Measurements from ENCODE around the gene GSC. TPM values are rescaled to one million over a fixed set of nuclear protein-coding genes. Genes with fewer than 3 reads are reported as not detected.

Gene GSC
- total RNA-seq, 1 donor from 2014 or later: not detected

- intact Hi-C loops (cut with DNase I): no loop called here
- DNase-seq (ENCODE audit: low spot score in 2 of 2): no peak
- TF ChIP-seq CTCF (IDR thresholded peaks at IDR 0.05): no peak
- H3K27ac ChIP-seq: no peak overlapping the region
- no peaks in the 10 kb centered on the region for H3K4me1 ChIP-seq
- H3K27me3 ChIP-seq: no peaks in the 10 kb centered on the region
- no peaks in the 10 kb centered on the region for H3K36me3 ChIP-seq
- no peaks in the 10 kb centered on the region for H3K9me3 ChIP-seq
- no peak overlapping the region for H3K4me3 ChIP-seq
Measured at GRCh38 chr14:94754391-94754942, 15.4 kb downstream of the GSC start.

GRCh38 chr14:94752591-94753436 lies 17.1 kb downstream of the GSC start:
- Histone ChIP-seq H3K27ac (no peak overlapping the region), H3K27me3 (no peaks in the 10 kb centered on the region), H3K36me3 (no peaks in the 10 kb centered on the region), H3K4me1 (no peaks in the 10 kb centered on the region), H3K4me3 (no peak overlapping the region), H3K9me3 (no peaks in the 10 kb centered on the region)
- TF ChIP-seq CTCF (IDR thresholded peaks at IDR 0.05): no peak
- DNase-seq (ENCODE audit: low spot score in 2 of 2): no peak
- intact Hi-C loops (cut with DNase I): no loop called here

- Histone ChIP-seq H3K4me1 (no peaks in the 10 kb centered on the region), H3K27me3 (no peaks in the 10 kb centered on the region), H3K4me3 (no peak overlapping the region), H3K27ac (no peak overlapping the region), H3K36me3 (no peaks in the 10 kb centered on the region), H3K9me3 (no peaks in the 10 kb centered on the region)
- TF ChIP-seq CTCF (IDR thresholded peaks at IDR 0.05): no peak
- no peak for DNase-seq (ENCODE audit: low spot score in 2 of 2)
- intact Hi-C loops (cut with DNase I): no loop called here
Measured at GRCh38 chr14:94751956-94752355, 18.0 kb downstream of the GSC start.

- intact Hi-C loops (cut with DNase I): no loop called here
- TF ChIP-seq CTCF (IDR thresholded peaks at IDR 0.05): no peak
- Histone ChIP-seq H3K27me3 (no peaks in the 10 kb centered on the region), H3K27ac (no peak overlapping the region), H3K4me3 (no peak overlapping the region), H3K36me3 (no peaks in the 10 kb centered on the region), H3K9me3 (no peaks in the 10 kb centered on the region), H3K4me1 (no peaks in the 10 kb centered on the region)
- DNase-seq (ENCODE audit: low spot score in 2 of 2): no peak
Measured at GRCh38 chr14:94751321-94751720, 18.6 kb downstream of the GSC start.

- DNase-seq (ENCODE audit: low spot score in 2 of 2): no peak
- H3K27me3 ChIP-seq: no peaks in the 10 kb centered on the region
- no peak overlapping the region for H3K4me3 ChIP-seq
- no peaks in the 10 kb centered on the region for H3K36me3 ChIP-seq
- H3K9me3 ChIP-seq: no peaks in the 10 kb centered on the region
- no peak overlapping the region for H3K27ac ChIP-seq
- intact Hi-C loops (cut with DNase I): no loop called here
- H3K4me1 ChIP-seq: no peaks in the 10 kb centered on the region
- no peak for TF ChIP-seq CTCF (IDR thresholded peaks at IDR 0.05)
Measured at GRCh38 chr14:94750371-94750770, 19.5 kb downstream of the GSC start.

Data from ascending aorta (tissue), 2 donors.